ENCODE results near the gene RBM11. TPM values are rescaled to one million over a fixed set of nuclear protein-coding genes. Genes with fewer than 3 reads are reported as not detected.

RBM11 gene
- total RNA-seq, 1 donor from 2014 or later: 1.6 TPM

DNA sequence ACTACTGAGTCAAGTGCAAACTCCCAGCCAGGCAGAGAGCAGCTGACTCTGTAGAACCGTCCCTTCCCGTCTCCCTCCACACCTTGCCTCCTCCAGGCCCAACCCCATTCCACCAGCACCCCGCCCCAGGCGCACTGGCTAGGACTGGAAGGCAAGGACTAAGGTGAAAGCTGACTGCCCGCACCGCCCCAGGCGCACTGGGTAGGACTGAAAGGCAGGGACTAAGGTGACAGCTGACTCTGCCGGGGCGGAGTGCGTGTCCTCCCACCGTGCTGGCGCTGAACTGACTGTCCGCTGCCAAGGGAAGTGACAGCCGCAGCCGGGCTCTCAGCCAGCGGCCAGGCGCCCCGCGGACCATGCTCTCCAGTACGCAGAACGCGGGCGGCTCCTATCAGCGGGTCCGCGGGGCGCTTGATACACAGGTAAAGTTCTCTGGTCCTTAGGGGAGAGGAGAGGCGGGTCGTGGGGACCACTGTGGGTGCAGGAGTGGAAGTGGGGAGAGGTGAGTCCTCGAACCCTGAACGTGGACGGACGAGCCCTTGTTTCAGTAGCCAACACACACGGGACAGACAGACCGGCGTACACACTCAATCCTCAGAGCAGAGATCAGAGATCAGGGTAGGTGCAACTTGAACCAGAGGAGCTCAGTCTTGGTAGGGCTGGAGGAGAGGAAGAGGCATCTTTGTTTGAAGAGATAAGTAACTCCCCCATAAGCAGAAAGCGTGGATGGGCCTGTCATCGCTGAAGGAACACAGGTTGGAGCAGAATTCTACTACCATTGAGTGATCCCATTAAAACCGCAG, 58.0 kb downstream of the RBM11 start:
- Mint-ChIP-seq H3K9me3 (no peaks in the 10 kb centered on the region), H3K4me3 (no peak overlapping the region), H3K4me1 (no peaks in the 10 kb centered on the region), H3K27ac (no peak overlapping the region), H3K27me3 (peaks cover 11% of the 10 kb centered on the region), H3K36me3 (ENCODE audit: low read depth) (no peaks in the 10 kb centered on the region)
- CTCF ChIA-PET: no interaction called here
- POLR2A ChIA-PET: no interaction called here
- DNase-seq (no peak), ATAC-seq (ENCODE audit: low read depth) (no peak)
- no peak for TF ChIP-seq CTCF (IDR thresholded peaks at IDR 0.05)
- intact Hi-C loops (cut with micrococcal nuclease): no loop called here

DNA sequence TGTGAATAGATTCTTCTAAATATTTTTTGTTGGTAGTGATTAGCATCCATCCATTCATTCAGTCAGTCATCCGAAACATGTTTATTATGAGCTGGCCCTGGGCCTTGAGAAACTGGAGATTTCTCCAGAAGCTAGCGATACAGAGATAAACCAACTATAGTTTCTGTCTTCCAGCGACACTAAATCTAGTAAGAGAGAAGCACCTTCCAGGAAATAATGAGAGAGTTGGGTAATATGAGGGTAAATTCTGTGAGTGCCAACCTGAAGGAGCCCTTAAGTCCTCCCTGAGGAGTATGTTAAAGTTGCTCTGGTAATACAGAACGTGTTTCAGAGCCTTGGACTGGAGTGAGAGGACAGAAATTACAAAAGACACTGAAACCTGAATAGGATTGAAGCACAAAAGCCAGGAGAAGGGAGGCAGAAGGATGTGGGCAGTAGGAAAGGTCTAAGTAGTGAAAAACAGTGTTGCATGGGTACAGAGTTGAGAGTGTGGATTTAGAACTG, 59.8 kb downstream of the RBM11 start:
- no peak for TF ChIP-seq CTCF (IDR thresholded peaks at IDR 0.05)
- no peak overlapping the region for H3K4me3 Mint-ChIP-seq
- H3K27me3 Mint-ChIP-seq: peaks cover 11% of the 10 kb centered on the region
- DNase-seq (no peak), ATAC-seq (ENCODE audit: low read depth) (no peak)
- POLR2A ChIA-PET: no interaction called here
- no peaks in the 10 kb centered on the region for H3K4me1 Mint-ChIP-seq
- intact Hi-C loops (cut with micrococcal nuclease): no loop called here
- H3K9me3 Mint-ChIP-seq: no peaks in the 10 kb centered on the region
- CTCF ChIA-PET: no interaction called here
- H3K27ac Mint-ChIP-seq: no peak overlapping the region
- no peaks in the 10 kb centered on the region for H3K36me3 Mint-ChIP-seq (ENCODE audit: low read depth)

Other genes with a start within 250 kb of the RBM11 start
- gene LIPI, start 5.2 kb upstream of the RBM11 start, total RNA-seq: not detected in 2 replicates
- gene HSPA13, start 167.0 kb downstream of the RBM11 start, total RNA-seq: 17.0 and 17.8 TPM in 2 replicates

Measured in activated B cell treated with CpG ODN at 0.5 μM for 24 hours (primary cell).